GM18508 (cell line): ENCODE data around the gene HARS1.
A peak's percentile ranks its signal among the peaks of the same experiment; 100 is the strongest.
"Not testable (repeated sequence)": the region's sequence is repeated elsewhere in the genome, so short reads cannot be mapped to it uniquely, and the experiment has no call there.

ENCODE experiments used
- ATAC-seq: cut with Tn5 transposase; IDR thresholded peaks from one replicate; pipeline ENCODE4 v1.9.1; 2021; ENCODE audit warnings: moderate number of reproducible peaks; ENCODE audit not compliant: insufficient read depth, unreplicated experiment

Gene HARS1

GRCh38 chr5:140678993-140679392, 12.2 kb downstream of the HARS1 start:
- no peak for ATAC-seq

GRCh38 chr5:140677947-140678346, 13.2 kb downstream of the HARS1 start:
- ATAC-seq: no peak

GRCh38 chr5:140674629-140675028, 16.5 kb downstream of the HARS1 start:
- no peak for ATAC-seq

- no peak for ATAC-seq
Observed at GRCh38 chr5:140674211-140674610, 17.0 kb downstream of the HARS1 start.

- no peak for ATAC-seq
Observed at GRCh38 chr5:140673187-140673976, 17.8 kb downstream of the HARS1 start, which contains the start of gene DND1. DND1 (minus strand) TSS chr5:140673576; CDS start chr5:140673542, 34 bp downstream.

- ATAC-seq: no peak
Observed at GRCh38 chr5:140672455-140673186, 18.5 kb downstream of the HARS1 start.

- no peak for ATAC-seq
Observed at GRCh38 chr5:140671472-140672125, 19.6 kb downstream of the HARS1 start.

- ATAC-seq: not testable (repeated sequence)
Observed at GRCh38 chr5:140671035-140671434, 20.1 kb downstream of the HARS1 start.

- peak; percentile 95 for ATAC-seq
Observed at GRCh38 chr5:140664359-140665119, 26.6 kb downstream of the HARS1 start, which contains the start of gene WDR55. WDR55 (plus strand) TSS chr5:140664904; CDS start chr5:140664913, 9 bp downstream.

- no peak for ATAC-seq
Observed at GRCh38 chr5:140664030-140664358, 27.2 kb downstream of the HARS1 start.

GRCh38 chr5:140660371-140660770, 30.8 kb downstream of the HARS1 start:
- not testable (repeated sequence) for ATAC-seq

GRCh38 chr5:140658870-140659269, 32.3 kb downstream of the HARS1 start:
- no peak for ATAC-seq

- peak; percentile 18 for ATAC-seq
Observed at GRCh38 chr5:140647042-140647419, 44.1 kb downstream of the HARS1 start.

- ATAC-seq: no peak
Observed at GRCh38 chr5:140642718-140643117, 48.5 kb downstream of the HARS1 start.

- no peak for ATAC-seq
Observed at GRCh38 chr5:140641716-140642115, 49.5 kb downstream of the HARS1 start.

GRCh38 chr5:140639148-140639981, 51.8 kb downstream of the HARS1 start, which contains the start of gene TMCO6:
TMCO6 (plus strand) TSS chr5:140639451; CDS start chr5:140639528, 77 bp downstream.
- ATAC-seq: peak; percentile 72

GRCh38 chr5:140638898-140639147, 52.3 kb downstream of the HARS1 start:
- ATAC-seq: not testable (repeated sequence)

GRCh38 chr5:140637371-140638100, 53.6 kb downstream of the HARS1 start:
- ATAC-seq: no peak
